Measurements from ENCODE around the gene TPBGL.

DNA sequence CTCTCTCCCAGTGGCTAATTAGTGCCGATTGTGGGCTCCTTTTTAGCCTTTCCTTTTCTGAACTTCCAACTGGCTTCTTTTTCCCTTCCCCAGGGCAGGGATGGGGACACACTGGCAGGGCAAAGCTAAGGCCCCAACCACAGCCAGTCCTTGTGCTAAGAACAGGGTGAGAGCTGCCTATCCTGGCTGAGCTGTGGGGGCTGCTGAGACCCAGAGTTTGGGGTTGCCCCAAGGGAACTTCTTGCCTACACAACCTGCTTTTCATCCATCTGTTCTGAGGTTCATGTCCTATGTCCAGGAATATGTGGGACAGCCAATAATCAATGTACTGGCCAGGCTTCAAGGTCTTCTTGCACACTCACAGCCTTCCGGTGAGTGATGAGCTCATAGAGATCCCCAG lies 10.0 kb upstream of the TPBGL start:
- TF ChIP-seq POLR2A (IDR thresholded peaks at IDR 0.05; ENCODE audit: low read length) (no peak), GATA1 (IDR thresholded peaks at IDR 0.05; ENCODE audit: low read depth, low read length) (no peak)
